ENCODE results near the gene ARHGAP42. TPM values are rescaled to one million over a fixed set of nuclear protein-coding genes. Genes with fewer than 3 reads are reported as not detected.
A peak's percentile ranks its signal among the peaks of the same experiment; 100 is the strongest.

ARHGAP42 gene
- total and polyA plus RNA-seq, 2 experiments from 2014 or later, result 0.74 to 2.7 TPM

GRCh38 chr11:100806296-100806695 lies 119.2 kb downstream of the ARHGAP42 start:
- TF ChIP-seq EZH2phosphoT487 (IDR thresholded peaks at IDR 0.05; ENCODE audit: insufficient read depth, low read depth) (no peak), EZH2 (IDR thresholded peaks at IDR 0.05; ENCODE audit: insufficient read depth, poor library complexity, severe bottlenecking) (no peak)
- H3K4me2 ChIP-seq (ENCODE audit: unreplicated experiment), result no peak overlapping the region
- in situ Hi-C loops (cut with MboI), result no loop called here
- H3K9me3 ChIP-seq (ENCODE audit: low read depth), result no peaks in the 10 kb centered on the region
- H3K36me3 ChIP-seq (ENCODE audit: low read depth), result no peaks in the 10 kb centered on the region
- no peaks in the 10 kb centered on the region for H3K9me2 ChIP-seq (ENCODE audit: insufficient read depth)
- 87 to 90% methylated on average over 5 of the region's 5 CpGs for WGBS, 2 experiments (ENCODE audit: low coverage in 1 of 2, low lambda C conversion rate in 2 of 2, missing lambda C conversion rate in 2 of 2)
- H3K27ac ChIP-seq, result no peak overlapping the region
- H3K9ac ChIP-seq, result no peak overlapping the region
- no peak overlapping the region for H3K4me3 ChIP-seq
- H2AFZ ChIP-seq, result no peak overlapping the region
- H3K4me1 ChIP-seq (ENCODE audit: insufficient read depth), result peaks cover 17% of the 10 kb centered on the region
- no peaks in the 10 kb centered on the region for H4K20me1 ChIP-seq (ENCODE audit: insufficient read depth)
- DNase-seq, result no peak
- peaks cover 11% of the 10 kb centered on the region; the same call in 1 of the 2 replicates for H3F3A ChIP-seq (ENCODE audit: insufficient read depth)
- H3K27me3 ChIP-seq (replicated peaks; ENCODE audit: insufficient read depth), result no peaks in the 10 kb centered on the region
- no peaks in the 10 kb centered on the region for H3K79me2 ChIP-seq (ENCODE audit: insufficient read depth)

- in situ Hi-C loops (cut with MboI), result no loop called here
- Histone ChIP-seq H3F3A (ENCODE audit: insufficient read depth) (peaks cover 11% of the 10 kb centered on the region; the same call in 1 of the 2 replicates), H3K36me3 (ENCODE audit: low read depth) (no peaks in the 10 kb centered on the region), H3K4me2 (ENCODE audit: unreplicated experiment) (peak overlapping the region; percentile 1), H3K4me1 (ENCODE audit: insufficient read depth) (peaks cover 17% of the 10 kb centered on the region), H3K4me3 (no peak overlapping the region), H3K27me3 (replicated peaks; ENCODE audit: insufficient read depth) (no peaks in the 10 kb centered on the region), H3K27ac (no peak overlapping the region), H3K9ac (no peak overlapping the region), H3K9me3 (ENCODE audit: low read depth) (no peaks in the 10 kb centered on the region), H3K9me2 (ENCODE audit: insufficient read depth) (no peaks in the 10 kb centered on the region), H2AFZ (no peak overlapping the region), H3K79me2 (ENCODE audit: insufficient read depth) (no peaks in the 10 kb centered on the region), H4K20me1 (ENCODE audit: insufficient read depth) (no peaks in the 10 kb centered on the region)
- no peak for TF ChIP-seq EZH2 (IDR thresholded peaks at IDR 0.05; ENCODE audit: insufficient read depth, poor library complexity, severe bottlenecking)
- no peak for TF ChIP-seq EZH2phosphoT487 (IDR thresholded peaks at IDR 0.05; ENCODE audit: insufficient read depth, low read depth)
- peak; percentile 55 for DNase-seq
- WGBS, 2 experiments (ENCODE audit: low coverage in 1 of 2, low lambda C conversion rate in 2 of 2, missing lambda C conversion rate in 2 of 2), result 63 to 65% methylated on average over 3 of the region's 3 CpGs
Measured at GRCh38 chr11:100808904-100809491, 121.9 kb downstream of the ARHGAP42 start.

DNA sequence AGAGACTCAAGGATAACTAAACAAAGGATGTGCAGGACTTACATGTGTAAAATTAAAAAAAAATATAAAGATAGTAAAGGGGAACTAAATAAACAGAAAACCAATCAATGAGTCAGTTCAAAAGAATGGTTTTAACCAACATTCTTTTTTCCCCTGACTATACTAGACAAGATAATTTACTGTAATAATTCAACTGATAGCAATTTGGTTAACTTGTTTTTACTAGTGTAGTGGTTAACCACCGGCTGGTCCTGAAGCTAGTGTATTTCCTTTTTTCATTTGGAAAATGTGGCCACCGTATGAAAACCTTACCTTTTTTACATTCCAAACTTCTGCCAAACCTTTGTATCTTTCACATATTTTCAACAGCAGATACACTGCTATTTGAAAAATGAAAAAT lies 123.1 kb downstream of the ARHGAP42 start:
- Histone ChIP-seq H4K20me1 (ENCODE audit: insufficient read depth) (no peaks in the 10 kb centered on the region), H3K9ac (no peak overlapping the region), H3K4me3 (no peak overlapping the region), H3K27ac (no peak overlapping the region), H3K9me3 (ENCODE audit: low read depth) (no peaks in the 10 kb centered on the region), H3K36me3 (ENCODE audit: low read depth) (no peaks in the 10 kb centered on the region), H3F3A (ENCODE audit: insufficient read depth) (peaks cover 11% of the 10 kb centered on the region; the same call in 1 of the 2 replicates), H3K79me2 (ENCODE audit: insufficient read depth) (no peaks in the 10 kb centered on the region), H2AFZ (no peak overlapping the region), H3K4me1 (ENCODE audit: insufficient read depth) (peaks cover 17% of the 10 kb centered on the region), H3K27me3 (replicated peaks; ENCODE audit: insufficient read depth) (no peaks in the 10 kb centered on the region), H3K4me2 (ENCODE audit: unreplicated experiment) (no peak overlapping the region), H3K9me2 (ENCODE audit: insufficient read depth) (no peaks in the 10 kb centered on the region)
- WGBS, 2 experiments (ENCODE audit: low coverage in 1 of 2, low lambda C conversion rate in 2 of 2, missing lambda C conversion rate in 2 of 2), result 32 to 37% methylated on average over 2 of the region's 2 CpGs
- DNase-seq, result peak; percentile 7
- no peak for TF ChIP-seq EZH2phosphoT487 (IDR thresholded peaks at IDR 0.05; ENCODE audit: insufficient read depth, low read depth)
- no peak for TF ChIP-seq EZH2 (IDR thresholded peaks at IDR 0.05; ENCODE audit: insufficient read depth, poor library complexity, severe bottlenecking)
- in situ Hi-C loops (cut with MboI), result no loop called here

DNA sequence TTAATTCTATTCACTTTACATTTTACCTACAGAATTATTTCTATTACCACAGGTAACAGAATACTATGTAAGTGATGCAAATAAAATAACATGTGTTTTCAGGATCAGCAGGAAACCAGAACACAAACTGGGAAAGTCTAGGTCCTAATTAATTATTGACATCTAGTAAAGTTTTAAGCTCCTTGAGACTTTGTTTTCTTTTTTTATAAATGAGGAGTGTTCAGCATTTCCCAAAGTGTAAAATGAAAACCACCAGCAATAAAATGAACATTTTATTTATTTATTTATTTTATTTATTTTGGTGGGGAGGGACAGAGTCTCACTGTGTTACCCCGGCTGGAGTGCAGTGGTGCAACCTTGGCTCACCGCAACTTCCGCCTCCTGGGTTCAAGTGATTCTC lies 123.6 kb downstream of the ARHGAP42 start:
- no peak overlapping the region for H3K27ac ChIP-seq
- no peaks in the 10 kb centered on the region for H3K79me2 ChIP-seq (ENCODE audit: insufficient read depth)
- H3K27me3 ChIP-seq (replicated peaks; ENCODE audit: insufficient read depth), result no peaks in the 10 kb centered on the region
- WGBS, 2 experiments (ENCODE audit: low coverage in 1 of 2, low lambda C conversion rate in 2 of 2, missing lambda C conversion rate in 2 of 2), result 97 to 100% methylated on average over 3 of the region's 3 CpGs
- H3K36me3 ChIP-seq (ENCODE audit: low read depth), result no peaks in the 10 kb centered on the region
- no peak for DNase-seq
- H3K9ac ChIP-seq, result no peak overlapping the region
- in situ Hi-C loops (cut with MboI), result no loop called here
- H2AFZ ChIP-seq, result no peak overlapping the region
- peaks cover 11% of the 10 kb centered on the region; the same call in 1 of the 2 replicates for H3F3A ChIP-seq (ENCODE audit: insufficient read depth)
- no peaks in the 10 kb centered on the region for H3K9me2 ChIP-seq (ENCODE audit: insufficient read depth)
- H3K4me3 ChIP-seq, result no peak overlapping the region
- no peaks in the 10 kb centered on the region for H4K20me1 ChIP-seq (ENCODE audit: insufficient read depth)
- H3K9me3 ChIP-seq (ENCODE audit: low read depth), result no peaks in the 10 kb centered on the region
- H3K4me1 ChIP-seq (ENCODE audit: insufficient read depth), result peaks cover 17% of the 10 kb centered on the region
- TF ChIP-seq EZH2 (IDR thresholded peaks at IDR 0.05; ENCODE audit: insufficient read depth, poor library complexity, severe bottlenecking) (no peak), EZH2phosphoT487 (IDR thresholded peaks at IDR 0.05; ENCODE audit: insufficient read depth, low read depth) (no peak)
- H3K4me2 ChIP-seq (ENCODE audit: unreplicated experiment), result no peak overlapping the region
